Epithelial cell of proximal tubule (primary cell): ENCODE results near the gene MIER2. TPM values are rescaled to one million over a fixed set of nuclear protein-coding genes. Genes with fewer than 3 reads are reported as not detected.

Experiments used
- DNase-seq: peaks from one replicate; pipeline ENCODE4 v3.0.0-alpha.2; 2011; ENCODE audit warnings: low read depth
- H3K4me3 ChIP-seq: 2 replicates; pipeline ENCODE4 v1.5.1; 2011; ENCODE audit warnings: low read depth, mild to moderate bottlenecking, low read length
- total RNA-seq: library from RNA; depleted of rRNA; stranded (reverse); fragments of >200 nt; gene quantifications from 2 replicates; pipeline ENCODE4 v1.2.3, GENCODE V29; 2015
- TF ChIP-seq, protein P1 (sequence below): conservative IDR thresholded peaks from 2 replicates; pipeline ENCODE4 v1.5.1; 2012; ENCODE audit warnings: low read depth, mild to moderate bottlenecking, low read length

The MIER2 gene
- total RNA-seq, 1 donor from 2014 or later, result 21.3 TPM

- TF ChIP-seq, protein P1, sequence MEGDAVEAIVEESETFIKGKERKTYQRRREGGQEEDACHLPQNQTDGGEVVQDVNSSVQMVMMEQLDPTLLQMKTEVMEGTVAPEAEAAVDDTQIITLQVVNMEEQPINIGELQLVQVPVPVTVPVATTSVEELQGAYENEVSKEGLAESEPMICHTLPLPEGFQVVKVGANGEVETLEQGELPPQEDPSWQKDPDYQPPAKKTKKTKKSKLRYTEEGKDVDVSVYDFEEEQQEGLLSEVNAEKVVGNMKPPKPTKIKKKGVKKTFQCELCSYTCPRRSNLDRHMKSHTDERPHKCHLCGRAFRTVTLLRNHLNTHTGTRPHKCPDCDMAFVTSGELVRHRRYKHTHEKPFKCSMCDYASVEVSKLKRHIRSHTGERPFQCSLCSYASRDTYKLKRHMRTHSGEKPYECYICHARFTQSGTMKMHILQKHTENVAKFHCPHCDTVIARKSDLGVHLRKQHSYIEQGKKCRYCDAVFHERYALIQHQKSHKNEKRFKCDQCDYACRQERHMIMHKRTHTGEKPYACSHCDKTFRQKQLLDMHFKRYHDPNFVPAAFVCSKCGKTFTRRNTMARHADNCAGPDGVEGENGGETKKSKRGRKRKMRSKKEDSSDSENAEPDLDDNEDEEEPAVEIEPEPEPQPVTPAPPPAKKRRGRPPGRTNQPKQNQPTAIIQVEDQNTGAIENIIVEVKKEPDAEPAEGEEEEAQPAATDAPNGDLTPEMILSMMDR, result no peak
- H3K4me3 ChIP-seq, result no peak overlapping the region
- no peak for DNase-seq
These were observed 17.1 kb downstream of the MIER2 start for GRCh38 chr19:327291-328024.

- TF ChIP-seq, protein P1, result no peak
- no peak overlapping the region for H3K4me3 ChIP-seq
- no peak for DNase-seq
These were observed 17.7 kb downstream of the MIER2 start for GRCh38 chr19:326871-327270.

GRCh38 chr19:325937-326565, 18.5 kb downstream of the MIER2 start:
- no peak overlapping the region for H3K4me3 ChIP-seq
- DNase-seq, result no peak
- TF ChIP-seq, protein P1, result no peak

GRCh38 chr19:325173-325936, 19.2 kb downstream of the MIER2 start:
- no peak for DNase-seq
- no peak overlapping the region for H3K4me3 ChIP-seq
- TF ChIP-seq, protein P1, result no peak

GRCh38 chr19:324716-325115, 19.9 kb downstream of the MIER2 start:
- no peak overlapping the region for H3K4me3 ChIP-seq
- TF ChIP-seq, protein P1, result no peak
- DNase-seq, result no peak

- H3K4me3 ChIP-seq, result no peak overlapping the region
- DNase-seq, result no peak
- TF ChIP-seq, protein P1, result no peak
These were observed 22.0 kb downstream of the MIER2 start for GRCh38 chr19:322616-323015.
